ENCODE data around the gene EBF3.

GRCh38 chr10:129833994-129834739 is 129.9 kb downstream of the EBF3 start:
- TF ChIP-seq CTCF (conservative IDR thresholded peaks at IDR 0.05; ENCODE audit: low read depth, low read length) (no peak), EZH2 (IDR thresholded peaks at IDR 0.05; ENCODE audit: borderline replicate concordance, low read depth, low read length, poor library complexity, severe bottlenecking) (no peak)

Measured in A673 (cell line).